Limb (tissue), 2 donors: Measurements from ENCODE around the gene FBXL7.
A peak's percentile ranks its signal among the peaks of the same experiment; 100 is the strongest.

Experiments used
- DNase-seq, 2 donors: peaks; one replicate each; pipeline ENCODE4 v3.0.0-alpha.2; 2016; ENCODE audit errors: extremely low spot score in 2 of 2

Gene FBXL7

DNA sequence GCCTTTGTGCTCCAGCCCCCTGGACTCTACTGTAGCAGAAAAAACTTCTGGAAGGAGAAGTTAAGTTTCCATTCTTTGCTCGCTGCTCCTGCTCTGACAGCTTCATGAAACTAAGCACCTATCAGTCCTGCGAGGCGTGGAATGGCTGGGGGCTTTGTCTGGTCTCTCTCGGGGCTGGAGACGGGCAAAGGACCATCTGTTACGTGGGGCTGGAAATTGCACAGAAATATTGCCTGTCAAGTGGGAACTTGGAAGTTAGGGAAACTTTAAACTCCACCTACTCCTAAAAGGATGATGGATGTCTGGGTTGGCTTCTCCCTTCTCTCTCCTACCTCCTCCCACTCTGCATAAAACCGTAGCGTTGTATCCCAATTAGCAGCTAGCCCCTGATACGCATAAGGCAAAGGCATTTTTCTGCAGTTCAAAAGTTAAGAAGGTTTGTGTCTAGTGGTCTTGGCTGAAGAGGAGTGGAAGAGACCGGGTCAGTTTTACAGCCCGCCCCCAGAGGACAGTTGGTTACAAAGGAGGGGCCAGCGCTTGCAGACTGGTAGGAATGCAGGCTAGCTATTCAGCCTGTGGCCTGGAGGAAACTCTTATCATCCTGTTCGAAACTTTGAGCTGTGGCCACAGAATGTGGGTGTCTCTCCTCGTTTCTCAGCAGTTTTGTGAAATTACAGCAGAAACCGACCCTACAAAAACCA lies 1.3 kb downstream of the FBXL7 start:
- peak; percentile 72 to 74 for DNase-seq

DNA sequence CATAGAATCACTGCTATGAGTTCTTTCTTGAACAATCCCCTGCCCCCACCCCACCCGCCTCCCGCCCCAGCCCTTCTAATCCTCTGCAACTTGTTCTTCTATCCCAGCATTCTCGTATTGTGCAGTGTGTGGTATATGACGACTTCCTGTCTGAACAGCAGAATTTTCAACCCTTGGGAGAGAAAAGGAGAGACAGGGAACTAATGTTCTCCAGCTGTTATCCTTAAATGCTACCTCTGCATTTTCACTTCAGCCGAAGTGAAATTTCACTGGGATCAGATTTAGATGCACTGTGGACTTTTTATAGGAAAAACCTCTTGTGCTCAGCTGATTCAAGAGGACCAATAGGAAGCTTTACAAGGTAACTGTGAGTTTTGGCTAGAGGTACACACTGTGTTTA lies 2.2 kb downstream of the FBXL7 start:
- peak; percentile 49 to 68 for DNase-seq

DNA sequence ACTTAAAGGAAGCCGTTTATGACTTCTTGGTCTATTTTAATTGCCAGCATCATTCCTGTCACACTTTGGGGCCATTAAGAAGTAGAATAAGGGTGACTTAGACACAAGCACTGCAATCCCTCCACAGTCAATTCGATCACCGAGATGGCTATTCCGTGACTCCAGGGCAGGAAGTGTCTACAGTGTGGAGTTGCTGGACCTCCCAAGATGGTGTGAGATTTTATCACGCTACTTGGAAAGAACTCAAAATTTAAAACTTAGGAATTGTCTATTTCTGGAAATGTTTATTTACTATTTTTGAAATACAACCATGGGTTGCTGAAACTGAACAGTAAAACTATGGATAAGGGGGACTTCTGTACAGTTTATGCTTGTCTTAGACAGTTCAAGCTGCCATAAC lies 6.2 kb downstream of the FBXL7 start:
- no peak for DNase-seq

DNA sequence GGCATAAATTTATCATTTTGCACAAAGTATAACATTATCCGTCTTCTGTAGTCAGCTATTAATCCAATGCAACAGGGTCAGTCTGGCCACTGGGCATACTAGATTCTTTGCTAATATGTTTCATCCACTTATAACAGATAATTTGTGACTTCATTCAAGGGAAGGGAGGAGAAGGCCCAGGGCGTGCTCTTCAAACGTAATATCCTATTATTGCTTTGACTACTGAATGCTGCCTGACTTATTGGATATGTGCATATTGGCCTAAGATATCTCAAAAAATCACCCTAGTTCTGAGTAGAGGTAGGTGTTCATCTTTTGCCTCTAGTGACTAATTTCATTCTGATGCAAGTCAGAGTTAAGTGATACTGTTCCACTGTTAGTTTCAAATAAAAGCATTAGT lies 6.9 kb downstream of the FBXL7 start:
- no peak for DNase-seq

DNA sequence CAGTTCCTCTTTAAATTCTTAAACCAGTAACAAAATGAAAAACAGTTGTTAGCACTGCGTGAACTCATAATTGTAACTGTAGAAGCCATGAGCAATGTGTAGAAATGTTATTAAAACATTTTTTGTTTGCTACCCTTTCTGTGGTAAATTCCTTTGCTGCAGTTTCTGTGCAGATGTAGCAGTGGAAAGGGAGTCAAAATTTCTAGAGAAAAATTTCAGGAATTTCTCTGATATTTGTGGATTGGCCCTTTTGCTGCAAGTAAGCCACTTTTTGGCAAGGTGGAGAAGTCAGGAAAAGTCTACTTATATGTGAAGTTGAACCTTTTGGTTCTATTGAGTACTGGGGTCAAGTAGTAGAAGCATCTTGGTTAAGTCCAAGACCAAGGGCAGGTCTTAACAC lies 10.1 kb downstream of the FBXL7 start:
- no peak for DNase-seq

DNA sequence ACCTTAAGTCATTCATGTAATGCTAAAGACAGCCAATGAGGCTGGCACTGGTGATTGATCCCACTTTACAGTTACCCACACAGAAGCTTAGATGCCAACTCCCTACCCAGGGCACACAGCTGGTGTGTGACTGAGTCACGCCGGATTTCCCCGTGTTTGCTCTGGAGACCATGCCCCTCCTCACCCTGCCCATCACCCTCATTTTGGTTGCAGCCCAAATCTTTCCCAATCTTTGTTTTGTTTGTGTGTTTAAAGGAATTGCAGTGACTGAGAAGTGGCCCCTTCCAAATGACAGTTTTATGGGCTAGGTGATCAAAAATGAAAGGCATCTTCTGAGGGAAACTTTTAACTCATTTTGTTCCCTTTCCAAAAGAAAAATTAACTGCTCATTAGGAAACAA lies 10.9 kb downstream of the FBXL7 start:
- DNase-seq = no peak

DNA sequence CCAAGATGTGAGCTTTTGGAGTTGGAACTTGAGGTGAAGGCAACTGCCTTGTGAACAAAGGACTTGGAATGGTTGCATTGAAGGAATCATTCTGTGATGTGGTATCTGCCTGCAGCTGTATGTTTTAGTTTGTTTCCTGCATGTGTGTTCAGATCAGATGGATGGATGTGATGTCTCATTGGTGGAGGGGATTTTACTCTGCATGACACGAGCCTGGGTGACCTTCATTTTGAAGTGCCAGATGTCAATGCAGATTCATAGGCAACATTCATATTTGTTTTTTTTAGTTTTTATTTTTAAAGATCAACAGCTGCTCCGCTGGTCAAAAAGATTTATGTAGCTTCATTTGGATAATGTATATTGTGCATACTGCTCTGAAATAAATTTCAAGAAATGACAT lies 13.5 kb downstream of the FBXL7 start:
- DNase-seq = no peak

DNA sequence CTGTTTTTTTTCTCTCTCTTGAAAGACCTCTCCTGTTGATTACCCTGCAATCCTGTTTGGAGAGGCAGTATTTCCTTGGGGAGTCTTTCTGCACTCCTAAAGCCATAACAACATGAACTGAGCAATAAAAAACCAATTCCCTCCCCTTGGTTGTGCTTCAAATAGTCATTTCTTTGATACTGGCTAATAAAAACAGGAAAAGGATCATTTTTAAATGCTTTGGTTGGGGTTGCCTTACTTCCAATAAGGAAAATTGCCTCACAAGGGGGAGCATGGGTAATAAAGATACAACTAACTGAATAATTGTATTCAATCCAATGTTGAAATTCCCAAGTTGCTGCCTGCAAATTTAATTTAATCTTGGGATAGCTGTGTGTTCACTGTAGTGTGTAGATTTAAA lies 13.9 kb downstream of the FBXL7 start:
- DNase-seq = no peak

DNA sequence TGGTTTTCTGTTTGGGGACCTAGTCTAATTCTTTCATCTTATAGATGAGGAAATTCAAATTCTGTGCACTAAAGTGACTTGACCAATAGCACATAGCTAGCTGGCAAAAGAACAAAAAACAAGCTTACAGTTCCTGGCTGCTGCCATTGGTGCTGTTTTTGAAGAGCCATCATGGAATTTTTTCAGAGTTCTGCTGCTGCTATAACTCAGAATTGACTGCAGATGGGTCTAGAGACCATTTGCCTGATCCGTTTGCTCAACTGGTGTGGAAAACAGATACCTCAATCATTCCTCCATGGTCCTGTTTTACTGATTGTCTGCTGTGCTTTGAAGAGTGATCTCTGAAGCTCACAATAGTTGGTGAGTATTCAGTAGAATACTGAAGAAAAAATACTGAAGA lies 15.2 kb downstream of the FBXL7 start:
- no peak for DNase-seq

DNA sequence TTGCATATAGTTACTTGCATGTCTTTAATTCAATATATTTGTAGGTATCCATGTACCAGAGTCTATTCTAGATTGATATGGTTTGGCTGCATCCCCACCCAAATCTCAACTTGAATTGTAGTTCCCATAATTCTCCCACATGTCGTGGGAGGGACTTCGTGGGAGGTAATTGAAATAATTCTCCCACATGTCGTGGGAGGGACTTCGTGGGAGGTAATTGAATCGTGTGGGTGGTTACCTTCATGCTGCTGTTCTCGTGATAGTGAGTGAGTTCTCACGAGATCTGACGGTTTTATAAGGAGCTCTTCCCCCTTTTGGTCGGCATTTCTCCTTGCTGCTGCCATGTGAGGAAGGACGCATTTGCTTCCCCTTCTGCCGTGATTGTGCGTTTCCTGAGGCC lies 16.5 kb downstream of the FBXL7 start:
- no peak for DNase-seq

DNA sequence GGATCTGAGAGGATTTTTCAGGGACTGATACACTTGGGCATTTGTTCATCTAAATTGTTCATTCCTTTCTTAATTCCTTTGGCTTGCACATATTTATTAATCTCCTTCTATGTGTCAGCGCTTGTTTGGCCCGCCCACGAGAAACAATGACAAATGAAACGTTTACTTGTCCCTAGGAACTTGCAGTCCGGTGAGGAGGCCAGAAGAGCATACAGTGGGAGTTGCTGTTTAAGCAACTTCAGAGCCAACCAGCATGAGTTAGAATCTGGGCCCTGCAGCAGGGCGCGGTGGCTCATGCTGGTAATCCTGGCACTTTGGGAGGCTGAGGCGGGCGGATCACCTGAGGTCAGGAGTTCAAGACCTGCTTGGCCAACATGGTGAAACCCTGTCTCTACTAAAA lies 18.8 kb downstream of the FBXL7 start:
- no peak for DNase-seq

DNA sequence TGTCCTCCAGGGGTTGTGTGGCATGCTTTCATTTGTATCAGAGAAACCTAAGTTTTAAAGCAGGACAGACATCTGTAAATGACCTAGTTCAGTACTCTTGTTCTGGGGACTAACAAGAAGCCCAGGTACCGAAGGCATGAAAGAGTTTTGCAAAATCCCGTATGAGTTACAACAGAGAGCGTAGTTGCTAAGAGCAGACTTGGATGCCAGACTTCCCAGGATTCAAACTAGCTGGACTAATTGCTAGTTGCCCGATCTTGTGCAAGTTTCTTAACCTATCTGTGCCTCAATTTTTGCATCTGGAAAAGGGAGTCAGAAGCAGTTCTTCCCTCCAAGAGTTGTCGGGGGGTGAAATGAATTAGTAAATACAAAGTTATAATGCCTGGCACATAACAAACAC lies 20.9 kb downstream of the FBXL7 start:
- DNase-seq = no peak

DNA sequence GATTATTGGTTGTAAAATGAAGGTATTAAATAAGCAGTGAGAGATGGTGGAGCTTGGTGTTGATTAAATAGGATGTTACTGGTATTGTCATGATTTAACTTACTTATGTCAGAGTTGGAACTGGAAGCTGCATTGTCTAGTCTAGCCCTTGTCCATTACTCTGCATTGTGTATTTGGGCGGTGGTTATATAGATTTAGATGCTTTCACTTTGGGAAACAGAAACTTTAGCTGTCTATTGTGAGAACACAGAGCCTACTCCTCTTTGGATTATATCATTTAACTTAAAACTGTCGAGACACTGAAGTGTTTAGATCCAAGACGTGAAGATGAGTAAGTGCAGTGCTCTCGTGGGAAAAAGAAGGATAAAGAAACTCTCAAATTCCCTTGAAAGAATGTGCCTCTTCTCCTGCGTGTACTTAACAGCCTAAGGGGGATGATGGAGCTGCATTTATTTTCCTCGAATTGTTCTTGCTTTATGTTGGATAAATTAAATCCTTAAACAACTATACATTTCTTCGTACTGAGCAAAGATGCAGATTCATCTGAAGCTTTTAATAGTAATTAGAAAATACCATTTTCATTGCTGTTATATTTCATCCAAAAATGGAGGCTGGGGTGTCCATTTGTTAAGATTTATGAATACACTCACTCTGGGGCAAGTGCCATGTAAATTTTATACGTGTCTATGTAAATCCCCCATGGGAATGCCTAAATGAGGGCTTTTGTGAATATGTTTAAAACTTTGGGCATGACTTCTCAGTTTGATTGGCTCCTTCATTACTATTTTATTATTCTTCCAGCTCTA lies 21.6 kb downstream of the FBXL7 start:
- no peak for DNase-seq

DNA sequence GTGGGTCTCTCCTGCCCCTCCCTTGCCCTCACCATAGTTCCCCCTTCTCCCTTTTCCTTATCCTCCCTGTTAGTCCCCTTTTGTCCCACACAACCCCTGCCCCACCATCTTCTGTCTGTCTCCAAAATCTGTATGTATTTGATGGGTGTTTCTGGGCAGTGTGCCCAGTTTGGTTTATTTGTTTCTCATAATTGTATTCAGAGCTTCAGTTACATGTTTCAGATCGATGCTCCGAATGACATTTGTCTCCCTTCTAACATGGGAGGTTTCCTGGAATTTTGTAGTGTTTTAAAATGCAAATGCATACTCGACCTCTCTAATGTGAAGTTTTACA lies 22.2 kb downstream of the FBXL7 start:
- DNase-seq = no peak

DNA sequence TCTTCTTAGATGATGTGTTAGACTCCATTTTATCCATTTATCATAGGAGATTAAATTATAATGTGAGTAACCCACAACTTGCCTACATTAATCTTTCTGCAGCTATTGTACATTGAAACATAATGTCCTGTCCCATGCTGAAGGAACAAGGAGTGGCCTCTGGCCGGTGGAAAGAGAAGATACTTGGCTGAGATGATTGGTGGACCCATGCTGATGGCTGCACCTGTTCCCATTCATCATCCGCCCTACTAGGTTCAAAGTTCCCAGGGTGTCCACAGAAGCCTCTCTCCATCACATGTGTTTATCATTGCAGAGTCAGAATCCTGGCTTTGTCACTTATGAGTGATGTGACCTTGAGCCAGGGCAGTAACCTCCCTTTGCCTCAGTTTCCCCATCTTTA lies 24.7 kb downstream of the FBXL7 start:
- DNase-seq = no peak

DNA sequence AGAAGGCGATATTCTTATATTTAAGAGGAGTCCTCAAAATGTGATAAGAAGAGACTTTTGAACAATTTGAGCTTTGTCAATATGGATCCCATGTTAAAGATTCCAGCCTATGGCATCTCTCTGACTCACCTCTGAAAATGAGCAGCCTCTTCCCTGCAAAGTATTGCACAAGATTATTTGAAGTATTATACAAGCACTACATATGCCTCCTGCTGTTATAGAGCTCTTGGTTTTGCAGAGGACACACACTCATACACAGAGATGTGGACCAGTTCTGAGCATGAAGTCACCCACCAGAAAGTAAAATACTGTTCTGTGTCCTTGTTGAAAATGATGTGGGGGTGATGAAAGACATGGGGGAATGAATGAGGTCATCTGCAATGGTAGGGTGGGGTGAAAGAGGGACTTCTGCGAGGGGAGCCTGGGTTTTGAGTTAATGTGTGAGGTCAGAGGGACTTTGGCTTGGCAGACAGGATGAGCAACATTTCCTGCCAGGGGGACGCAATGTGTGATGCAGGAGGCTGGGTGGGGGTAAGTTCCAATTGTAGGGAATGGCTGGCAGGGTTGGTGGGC lies 25.8 kb downstream of the FBXL7 start:
- no peak for DNase-seq

DNA sequence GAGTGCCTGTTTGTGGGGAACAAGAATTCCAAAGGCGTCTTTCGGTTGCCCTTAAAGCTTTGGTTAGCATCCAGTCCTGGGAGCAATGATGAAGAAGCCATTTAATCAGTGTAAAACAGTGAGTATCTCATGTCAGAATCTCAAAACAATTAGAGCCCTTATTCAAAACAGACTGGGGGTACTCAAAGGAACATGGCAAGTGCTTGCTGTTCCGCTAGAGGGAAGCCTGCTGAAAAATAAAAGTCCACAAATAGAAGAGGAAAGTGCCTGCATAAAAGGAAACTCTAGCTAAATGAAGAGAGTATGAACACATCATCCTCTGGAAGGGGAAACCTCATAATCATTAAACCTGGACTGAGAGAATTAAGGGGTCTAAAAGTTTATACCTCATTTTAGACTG lies 26.4 kb downstream of the FBXL7 start:
- no peak for DNase-seq

DNA sequence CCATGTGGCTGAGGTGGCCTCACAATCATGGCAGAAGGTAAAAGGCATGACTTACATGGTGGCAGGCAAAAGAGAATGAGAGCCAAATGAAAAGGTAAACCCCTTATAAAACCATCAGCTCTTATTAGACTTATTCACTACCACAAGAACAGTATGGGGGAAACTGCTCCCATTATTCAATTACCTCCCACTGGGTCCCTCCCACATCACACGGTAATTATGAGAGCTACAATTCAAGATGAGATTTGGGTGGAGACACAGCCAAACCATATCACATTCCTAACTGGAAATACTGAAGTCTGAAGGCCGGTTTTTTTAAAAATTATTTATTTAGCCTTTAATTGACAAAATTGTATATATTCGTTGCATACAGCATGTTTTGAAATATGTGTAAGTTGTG lies 28.5 kb downstream of the FBXL7 start:
- no peak for DNase-seq

DNA sequence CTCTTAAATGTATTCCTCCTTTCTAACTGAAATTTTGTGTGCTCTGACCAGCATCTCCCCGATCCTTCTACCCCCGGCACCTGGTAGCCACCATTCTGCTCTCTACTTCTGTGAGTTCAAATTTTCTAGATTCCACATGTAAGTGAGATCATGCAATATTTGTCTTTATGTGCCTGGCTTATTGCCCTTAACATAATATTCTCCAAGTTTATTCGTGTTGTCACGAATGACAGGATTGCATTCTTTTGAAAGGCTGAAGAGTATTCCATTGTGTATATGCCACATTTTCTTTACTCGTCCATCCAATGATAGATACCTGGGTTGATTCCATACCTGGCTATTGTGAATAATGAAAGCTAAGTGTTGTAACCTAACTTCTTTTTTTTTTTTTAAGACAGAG lies 29.0 kb downstream of the FBXL7 start:
- DNase-seq = no peak

DNA sequence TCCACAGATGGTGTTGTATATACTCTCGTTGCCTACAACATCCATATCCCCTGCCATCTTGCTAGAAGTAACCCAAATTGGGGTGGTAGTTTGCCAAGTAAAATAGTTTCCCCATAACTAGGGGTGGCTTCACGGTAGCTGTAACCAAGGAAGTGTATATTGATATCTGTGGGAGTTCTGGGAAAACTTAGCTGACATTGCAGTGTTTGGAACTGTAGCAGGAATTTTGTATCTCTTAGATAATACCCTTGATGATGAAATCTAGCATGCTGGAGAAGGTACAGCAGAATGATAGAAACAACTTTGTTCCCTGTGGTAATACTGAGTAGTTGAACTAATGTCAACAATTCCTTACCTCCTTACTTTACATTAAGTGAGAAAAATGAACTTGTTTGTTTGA lies 29.8 kb downstream of the FBXL7 start:
- DNase-seq = no peak

DNA sequence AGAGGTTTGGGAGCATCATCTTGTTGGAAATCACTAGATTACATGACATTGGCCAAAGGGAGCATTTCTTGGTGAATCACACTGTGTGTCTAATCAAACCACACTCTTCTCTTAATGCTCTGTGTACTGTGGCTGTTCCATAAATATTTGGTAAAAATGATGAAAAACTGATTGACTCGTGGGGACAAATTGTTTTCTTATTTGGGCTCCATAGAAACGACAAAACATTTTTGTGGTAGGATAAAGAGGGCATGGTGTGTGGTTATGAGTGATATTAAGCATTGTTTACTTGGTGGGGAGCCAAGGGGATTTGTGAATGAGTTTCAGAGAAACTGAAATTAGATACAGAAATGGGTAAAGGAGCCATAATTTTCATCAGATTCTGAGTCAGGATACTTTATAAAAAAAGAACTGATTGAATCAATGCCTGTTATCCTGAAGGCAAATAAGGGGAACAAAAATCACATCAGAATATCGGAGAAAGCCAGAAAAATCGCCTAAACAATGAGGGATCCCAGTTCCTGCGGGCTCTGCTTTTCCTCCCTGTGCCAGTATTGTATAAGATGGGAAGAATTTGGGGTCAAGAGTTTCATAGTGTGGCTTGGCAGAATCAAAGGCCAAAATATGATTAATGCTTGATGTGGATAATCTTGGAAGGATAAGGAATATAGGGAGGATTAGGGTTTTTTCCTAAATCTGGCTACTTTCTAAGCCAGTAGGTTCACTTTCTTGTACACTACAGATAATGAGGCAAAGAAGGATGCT lies 33.3 kb downstream of the FBXL7 start:
- DNase-seq = no peak

DNA sequence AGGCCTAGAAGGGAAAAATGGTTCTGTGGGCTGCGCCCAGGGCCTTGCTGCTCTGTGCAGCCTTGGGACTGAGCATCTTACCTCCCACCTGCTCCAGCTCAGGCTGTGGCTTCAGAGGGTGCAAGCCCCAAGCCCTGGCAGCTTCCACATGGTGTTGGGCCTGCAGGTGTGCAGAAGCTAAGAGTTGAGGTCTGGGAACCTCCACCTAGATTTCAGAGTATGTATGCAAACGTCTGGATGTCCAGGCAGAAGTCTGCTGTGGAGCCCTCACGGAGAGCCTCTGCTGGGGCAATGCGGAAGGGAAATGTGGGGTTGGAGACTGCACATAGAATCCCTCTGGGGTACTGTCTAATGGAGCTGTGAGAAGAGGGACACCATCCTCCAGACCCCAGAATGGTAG lies 36.0 kb downstream of the FBXL7 start:
- DNase-seq = no peak
